ENCODE results near the gene UBA52.
"Not testable (repeated sequence)": the region's sequence is repeated elsewhere in the genome, so short reads cannot be mapped to it uniquely, and the experiment has no call there.

UBA52 gene

GRCh38 chr19:18557411-18558201 lies 14.1 kb upstream of the UBA52 start, which contains the start of gene KXD1:
Gene KXD1 (plus strand): TSS chr19:18557870. CDS start chr19:18562057, 4,187 bp downstream.
- DNase-seq (ENCODE audit: low read depth in 2 of 2), result peak; percentile 96 to 98

DNA sequence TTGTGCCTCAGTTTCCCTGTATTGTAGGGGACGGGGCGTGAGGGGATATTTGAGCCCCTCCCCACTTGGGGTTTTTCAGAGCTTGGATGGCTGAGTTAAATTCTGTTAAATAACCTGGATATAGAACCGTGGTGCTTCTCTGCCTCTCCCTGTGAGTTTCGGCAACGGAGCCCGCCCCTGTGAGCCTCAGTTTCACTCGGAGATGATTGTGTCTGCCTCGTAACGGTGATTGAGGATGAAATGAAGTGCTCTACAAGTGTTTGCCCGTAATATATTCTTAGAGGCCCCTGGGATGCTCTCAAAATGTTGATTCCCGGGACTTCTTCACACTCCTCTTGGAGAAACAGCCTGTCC lies 13.5 kb upstream of the UBA52 start:
- no peak for DNase-seq (ENCODE audit: low read depth in 2 of 2)

DNA sequence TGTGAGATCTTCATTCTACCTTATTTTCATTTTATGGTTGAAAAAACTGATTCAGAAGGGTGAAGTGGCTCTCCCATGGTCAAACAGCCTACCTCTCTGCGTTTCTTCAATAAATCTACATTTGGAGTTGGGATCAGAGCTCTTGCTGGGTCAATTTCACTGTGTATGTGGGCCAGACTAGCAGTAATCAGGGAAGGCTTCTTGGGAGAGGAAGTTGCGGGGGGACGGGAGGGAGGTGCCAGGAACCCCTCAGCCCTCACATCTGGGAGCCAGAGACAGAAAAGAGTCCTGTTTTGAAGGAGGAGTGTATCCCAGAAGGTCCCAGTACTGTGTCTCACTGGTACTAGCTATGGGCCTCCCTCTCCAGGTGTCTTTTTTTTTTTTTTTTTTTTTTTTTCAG lies 13.1 kb upstream of the UBA52 start:
- DNase-seq (ENCODE audit: low read depth in 2 of 2), result no peak

GRCh38 chr19:18559685-18560084 lies 12.0 kb upstream of the UBA52 start:
- DNase-seq (ENCODE audit: low read depth in 2 of 2), result no peak

- DNase-seq (ENCODE audit: low read depth in 2 of 2), result no peak
Measured at GRCh38 chr19:18562086-18562485, 9.6 kb upstream of the UBA52 start.

DNA sequence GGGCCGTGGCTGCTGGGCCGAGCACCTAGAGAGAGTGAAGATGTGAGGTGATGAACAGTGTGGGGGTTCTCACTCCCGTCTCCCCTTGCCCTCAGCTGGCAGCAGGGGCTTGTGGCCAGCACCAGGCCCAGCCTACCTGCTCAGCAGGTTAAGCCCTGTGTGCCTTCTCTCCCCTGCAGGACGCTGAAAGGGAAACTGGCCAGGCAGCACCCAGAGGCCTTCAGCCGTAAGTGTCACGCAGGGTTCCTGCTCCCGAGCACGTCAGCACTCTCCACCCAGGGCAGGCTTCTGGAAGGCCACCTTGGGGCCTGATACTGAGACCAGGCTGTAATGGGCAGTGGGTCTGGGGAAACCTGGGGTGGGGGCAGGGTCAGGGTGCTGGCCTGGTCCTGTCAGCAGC lies 4.7 kb upstream of the UBA52 start:
- DNase-seq (ENCODE audit: low read depth in 2 of 2), result no peak

GRCh38 chr19:18568367-18568766 lies 3.3 kb upstream of the UBA52 start:
- DNase-seq (ENCODE audit: low read depth in 2 of 2), result no peak

- no peak for DNase-seq (ENCODE audit: low read depth in 2 of 2)
Measured at GRCh38 chr19:18574691-18575291, 3.1 kb downstream of the UBA52 start.

GRCh38 chr19:18576383-18576782 lies 4.7 kb downstream of the UBA52 start:
- no peak for DNase-seq (ENCODE audit: low read depth in 2 of 2)

DNA sequence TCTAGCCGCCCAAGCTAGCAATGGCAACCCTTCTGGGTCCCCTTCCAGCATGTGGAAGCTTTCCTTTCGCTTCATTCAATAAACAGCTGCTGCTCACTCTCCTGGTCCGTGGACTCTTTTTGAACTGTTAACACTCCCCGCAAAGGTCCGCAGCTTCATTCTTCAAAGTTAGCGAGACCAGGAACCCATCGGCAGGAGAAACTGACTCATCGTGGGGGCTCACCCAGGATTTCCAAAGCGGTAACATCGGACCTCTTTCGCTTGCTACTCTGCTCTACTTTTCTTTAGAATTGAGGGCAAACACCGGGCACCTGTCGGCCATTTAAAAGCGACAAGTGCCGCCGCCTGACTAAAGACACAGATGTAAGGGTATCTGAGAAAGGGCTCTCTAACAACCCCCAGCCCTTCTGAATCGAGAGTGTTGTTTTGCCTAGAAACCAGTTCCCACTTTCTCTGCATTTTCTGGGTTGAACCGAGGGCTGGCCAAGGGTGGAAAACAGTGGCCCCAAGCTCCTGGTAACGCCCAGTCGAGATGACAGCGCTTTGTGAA lies 5.8 kb downstream of the UBA52 start:
- no peak for DNase-seq (ENCODE audit: low read depth in 2 of 2)

GRCh38 chr19:18580311-18580710 lies 8.7 kb downstream of the UBA52 start:
- no peak for DNase-seq (ENCODE audit: low read depth in 2 of 2)

GRCh38 chr19:18586306-18586705 lies 14.6 kb downstream of the UBA52 start:
- no peak for DNase-seq (ENCODE audit: low read depth in 2 of 2)

DNA sequence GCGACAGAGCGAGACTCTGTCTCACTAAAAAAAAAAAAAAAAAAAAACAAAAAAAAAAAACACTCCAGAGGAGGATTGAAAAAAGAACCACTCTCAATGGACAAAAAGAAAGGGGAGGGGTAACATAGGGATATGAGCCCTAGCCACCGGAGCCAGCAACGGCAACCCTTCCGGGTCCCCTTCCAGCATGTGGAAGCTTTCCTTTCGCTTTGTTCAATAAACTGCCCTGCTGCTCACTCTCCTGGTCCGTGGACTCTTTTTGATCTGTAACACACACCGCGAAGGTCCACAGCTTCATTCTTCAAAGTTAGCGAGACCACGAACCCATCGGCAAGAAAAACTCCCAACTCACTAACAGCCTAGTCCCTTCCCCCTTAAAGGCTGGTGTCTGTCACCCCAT lies 15.9 kb downstream of the UBA52 start:
- DNase-seq (ENCODE audit: low read depth in 2 of 2), result no peak

DNA sequence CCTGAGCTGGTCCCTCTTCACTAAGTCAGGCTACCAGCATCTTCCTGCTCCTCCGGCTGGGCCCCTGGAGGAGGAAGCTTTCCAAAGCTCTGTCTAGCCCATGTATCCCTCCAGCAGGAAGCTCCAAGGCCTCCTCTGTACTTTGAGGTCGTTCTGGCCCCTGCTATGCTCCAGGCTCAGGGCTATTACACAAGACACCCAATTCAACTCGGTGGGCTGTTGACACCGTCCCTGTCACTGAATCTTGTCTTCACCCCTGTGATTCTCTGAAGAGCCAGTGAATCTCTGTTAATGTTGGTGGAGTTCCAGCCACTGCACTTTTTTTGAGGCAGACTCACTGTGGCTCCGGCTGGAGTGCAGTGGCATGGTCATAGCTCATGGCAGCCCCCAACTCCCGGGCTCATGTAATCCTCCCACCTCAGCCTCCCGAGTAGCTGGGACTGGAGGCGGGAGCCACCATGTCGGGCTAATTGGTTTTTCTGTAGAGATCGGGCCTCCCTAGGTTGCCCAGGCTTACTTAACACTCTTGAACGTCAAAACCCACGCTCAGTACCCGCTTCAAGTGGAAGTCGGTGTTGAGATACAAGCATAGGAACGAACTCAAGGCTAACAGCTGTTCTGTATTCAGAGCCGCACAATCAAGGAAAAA lies 16.4 kb downstream of the UBA52 start:
- no peak for DNase-seq (ENCODE audit: low read depth in 2 of 2)

- DNase-seq (ENCODE audit: low read depth in 2 of 2), result peak; percentile 81 to 83
Measured at GRCh38 chr19:18588611-18589379, 17.1 kb downstream of the UBA52 start, which contains the start of gene REX1BD. Gene REX1BD (plus strand): TSS chr19:18588798. CDS start chr19:18588802, 4 bp downstream.

DNA sequence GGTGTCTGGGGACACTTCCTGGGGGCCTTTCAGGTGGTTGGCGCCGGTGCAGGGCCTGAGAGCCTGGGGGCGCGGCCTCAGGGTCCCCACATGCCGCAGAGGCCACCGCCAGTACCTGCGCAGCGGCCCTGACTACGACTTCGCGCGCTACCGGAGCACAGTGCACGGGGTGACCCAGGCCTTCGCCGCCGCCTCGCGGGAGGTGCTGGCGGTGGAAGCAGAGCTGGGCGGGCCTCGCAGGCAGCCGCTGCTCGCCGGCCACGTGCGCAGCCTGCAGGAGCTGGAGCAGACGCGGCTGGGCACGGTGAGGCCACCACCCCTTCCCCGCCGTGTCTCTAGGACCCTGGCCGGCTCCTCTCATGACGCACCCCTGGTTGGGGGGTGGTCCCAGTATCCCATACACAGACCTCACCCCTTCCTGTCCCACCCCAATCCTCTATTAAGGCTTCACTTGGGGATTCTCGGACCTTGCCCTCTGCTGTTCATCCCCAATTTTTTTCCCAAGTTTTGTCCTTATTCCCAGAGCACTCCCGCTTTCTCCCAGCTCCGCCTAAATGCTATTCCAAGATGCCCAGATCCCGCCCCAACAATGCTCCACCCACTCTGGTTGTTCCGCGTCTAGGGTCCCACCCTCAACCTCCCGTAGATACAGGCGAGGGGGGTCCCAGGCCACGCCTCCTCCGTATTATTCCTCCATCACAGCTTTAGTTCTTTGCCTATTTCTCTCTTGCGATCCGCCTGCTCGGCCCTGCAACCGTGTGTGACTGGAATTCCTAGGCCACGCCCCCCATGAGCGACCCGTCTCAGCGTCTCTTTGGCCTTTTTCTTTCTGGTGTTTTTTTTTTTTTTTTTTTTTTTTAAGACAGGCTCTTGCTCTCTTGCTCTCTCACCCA lies 18.0 kb downstream of the UBA52 start:
- peak; percentile 20 to 37 for DNase-seq (ENCODE audit: low read depth in 2 of 2)

GRCh38 chr19:18590273-18591272 lies 18.9 kb downstream of the UBA52 start:
- no peak for DNase-seq (ENCODE audit: low read depth in 2 of 2)

DNA sequence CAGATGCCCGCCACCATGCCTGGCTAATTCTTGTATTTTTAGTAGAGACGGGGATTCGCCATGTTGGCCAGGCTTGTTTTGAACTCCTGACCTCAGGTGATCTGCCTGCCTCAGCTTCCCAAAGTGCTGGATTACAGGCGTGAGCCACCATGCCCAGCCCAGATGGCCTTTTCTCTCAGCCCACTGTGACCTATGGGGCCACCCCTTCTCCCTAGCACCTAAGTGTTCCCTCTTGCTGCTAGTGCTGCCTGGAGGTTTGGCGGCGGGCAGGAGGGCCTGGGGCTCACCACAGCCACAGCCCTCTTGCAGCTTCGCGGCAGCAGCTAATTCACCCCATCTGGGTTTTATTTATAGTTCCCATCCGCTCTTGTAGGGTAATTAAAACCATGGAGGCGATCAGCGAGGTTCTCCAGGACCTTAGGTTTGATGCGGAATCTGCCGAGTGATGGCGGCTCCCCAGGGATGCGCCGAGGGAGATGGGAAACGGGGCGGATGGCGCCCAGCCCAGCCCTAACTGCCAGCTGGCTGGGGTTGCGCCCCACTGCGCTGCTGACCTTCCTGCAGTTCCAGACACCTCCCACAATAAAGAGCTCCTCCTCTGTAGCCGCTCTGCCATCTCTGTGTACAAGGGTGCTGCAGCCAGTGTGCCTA lies 20.2 kb downstream of the UBA52 start:
- DNase-seq (ENCODE audit: low read depth in 2 of 2), result no peak

DNA sequence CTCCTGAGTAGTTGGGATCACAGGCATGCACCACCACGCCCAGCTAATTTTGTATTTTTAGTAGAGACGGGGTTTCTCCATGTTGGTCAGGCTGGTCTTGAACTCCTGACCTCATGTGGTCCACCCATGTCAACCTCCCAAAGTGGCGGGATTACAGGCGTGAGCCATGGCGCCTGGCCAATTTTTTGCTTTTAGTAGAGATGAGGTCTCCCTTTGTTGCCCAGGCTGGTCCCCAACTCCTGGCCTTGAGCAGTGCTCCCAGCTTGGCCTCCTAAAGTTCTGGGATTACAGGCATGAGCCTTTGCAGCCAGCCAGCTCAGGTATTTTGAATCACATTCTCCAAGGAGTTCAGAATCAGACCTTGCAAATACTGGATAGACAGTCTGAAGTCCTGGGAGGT lies 21.1 kb downstream of the UBA52 start:
- DNase-seq (ENCODE audit: low read depth in 2 of 2), result not testable (repeated sequence)

All from activated CD8-positive, alpha-beta memory T cell treated with anti-CD3 and anti-CD28 coated beads for 4 hours (primary cell).